ENCODE results near the gene ALAS1.

DNA sequence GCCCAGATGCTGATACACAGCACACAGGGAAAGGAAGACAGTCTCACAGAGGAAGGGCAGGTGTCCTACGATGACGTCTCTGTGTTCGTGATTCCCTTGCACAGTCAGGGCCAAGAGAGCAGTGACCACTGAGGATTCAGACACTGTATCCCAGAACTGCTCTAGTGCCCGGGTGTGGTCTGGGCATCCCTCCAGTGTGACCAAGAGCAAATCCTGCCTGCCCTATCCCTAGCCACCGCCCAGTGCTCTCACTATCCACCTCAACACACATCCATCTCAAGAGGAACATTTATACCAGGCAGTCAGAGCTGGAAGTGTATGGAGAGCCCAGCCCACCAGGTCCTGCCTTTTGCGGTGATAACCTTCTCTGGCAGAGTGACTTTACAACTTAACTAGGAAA, 51.7 kb downstream of the ALAS1 start:
- TF ChIP-seq, protein P1, sequence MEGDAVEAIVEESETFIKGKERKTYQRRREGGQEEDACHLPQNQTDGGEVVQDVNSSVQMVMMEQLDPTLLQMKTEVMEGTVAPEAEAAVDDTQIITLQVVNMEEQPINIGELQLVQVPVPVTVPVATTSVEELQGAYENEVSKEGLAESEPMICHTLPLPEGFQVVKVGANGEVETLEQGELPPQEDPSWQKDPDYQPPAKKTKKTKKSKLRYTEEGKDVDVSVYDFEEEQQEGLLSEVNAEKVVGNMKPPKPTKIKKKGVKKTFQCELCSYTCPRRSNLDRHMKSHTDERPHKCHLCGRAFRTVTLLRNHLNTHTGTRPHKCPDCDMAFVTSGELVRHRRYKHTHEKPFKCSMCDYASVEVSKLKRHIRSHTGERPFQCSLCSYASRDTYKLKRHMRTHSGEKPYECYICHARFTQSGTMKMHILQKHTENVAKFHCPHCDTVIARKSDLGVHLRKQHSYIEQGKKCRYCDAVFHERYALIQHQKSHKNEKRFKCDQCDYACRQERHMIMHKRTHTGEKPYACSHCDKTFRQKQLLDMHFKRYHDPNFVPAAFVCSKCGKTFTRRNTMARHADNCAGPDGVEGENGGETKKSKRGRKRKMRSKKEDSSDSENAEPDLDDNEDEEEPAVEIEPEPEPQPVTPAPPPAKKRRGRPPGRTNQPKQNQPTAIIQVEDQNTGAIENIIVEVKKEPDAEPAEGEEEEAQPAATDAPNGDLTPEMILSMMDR (optimal IDR thresholded peaks at IDR 0.05 in 1 of 3, IDR thresholded peaks at IDR 0.05 in 1 of 3, conservative IDR thresholded peaks at IDR 0.05 in 1 of 3; ENCODE audit: extremely low read depth in 1 of 3, insufficient read depth in 2 of 3, low read length in 3 of 3): no peak
- no peak for TF ChIP-seq EZH2 (IDR thresholded peaks at IDR 0.05; ENCODE audit: low read length)
